Stomach (tissue), 9 donors: ENCODE results near the gene KCNQ1. TPM values are rescaled to one million over a fixed set of nuclear protein-coding genes. Genes with fewer than 3 reads are reported as not detected.

Experiments used
- DNase-seq, 2 donors: peaks; one replicate each; pipeline versions ENCODE4 v3.0.0 to v3.0.0-alpha.2; 2013 to 2019
- H3K27ac ChIP-seq, 5 donors: fragments of 200-600 bp in 4 of 5; sonication (generic) in 4 of 5; one replicate each; pipeline ENCODE4 v1.5.1; 2013 to 2019; ENCODE audit warnings: mild to moderate bottlenecking in 1 of 5, moderate library complexity in 1 of 5
- H3K27me3 ChIP-seq, 3 donors: fragments of 200-600 bp; sonication (generic); one replicate each; pipeline ENCODE4 v1.5.1; 2017 to 2019; ENCODE audit warnings: mixed run types in 1 of 3
- H3K36me3 ChIP-seq, 4 donors: fragments of 200-600 bp; sonication (generic); 1 replicate in 3 of 4; 2 replicates in 1 of 4; pipeline ENCODE4 v1.5.1; 2016 to 2019
- H3K4me1 ChIP-seq, 4 donors: fragments of 200-600 bp; sonication (generic); one replicate each; pipeline ENCODE4 v1.5.1; 2016 to 2019
- H3K4me3 ChIP-seq, 4 donors: fragments of 200-600 bp; sonication (generic) in 3 of 4; one replicate each; pipeline ENCODE4 v1.5.1; 2016 to 2019; ENCODE audit warnings: mild to moderate bottlenecking in 1 of 4
- H3K9me3 ChIP-seq, 4 donors: fragments of 200-600 bp; sonication (generic); one replicate each; pipeline ENCODE4 v1.5.1; 2016 to 2019
- CTCF ChIP-seq, 7 experiments: fragments of 450-650 bp in 4 of 7; fragments of 200-600 bp in 3 of 7; sonication (generic) in 3 of 7; IDR thresholded peaks; one replicate each; pipeline ENCODE4 v1.5.1; 2016 to 2019; ENCODE audit warnings: antibody characterized with exemption in 7 of 7, control low read depth in 2 of 7, mild to moderate bottlenecking in 1 of 7
- EP300 ChIP-seq: sonication (generic); formaldehyde crosslinking; IDR thresholded peaks from one replicate; pipeline ENCODE4 v1.6.1; 2017; ENCODE audit warnings: antibody characterized with exemption
- POLR2A ChIP-seq, 4 donors: fragments of 450-650 bp; IDR thresholded peaks; one replicate each; pipeline ENCODE4 v1.6.1; 2016; ENCODE audit warnings: antibody characterized with exemption in 4 of 4, control low read depth in 2 of 4, mild to moderate bottlenecking in 1 of 4, moderate library complexity in 1 of 4
- POLR2AphosphoS5 ChIP-seq, 3 donors: sonication (generic); formaldehyde crosslinking; IDR thresholded peaks; one replicate each; pipeline ENCODE4 v1.6.1; 2016; ENCODE audit warnings: antibody characterized with exemption in 3 of 3
- WGBS, 5 donors: extraction: QIAGEN DNeasy Blood & Tissue Kit in 3 of 5; methylation state at CpG; one replicate each; pipeline versions ENCODE4 v1.1.5 to v1.1.7; 2013 to 2018; 5-methylcytosine and 5-hydroxymethylcytosine counted together
- intact Hi-C: fragments of 100-400 bp; cut with DNase I; formaldehyde crosslinking; loops from one replicate; pipeline ENCODE4 v1.15.1; 2023; ENCODE audit warnings: low total_unique reads
- polyA plus RNA-seq, 3 donors: library from polyadenylated mRNA; stranded (reverse); fragments of 200-250 nt; gene quantifications; one replicate each; pipeline ENCODE4 v1.2.3, GENCODE V29; 2013
- total RNA-seq, 5 donors: library from RNA; depleted of rRNA; stranded (reverse); fragments of >200 nt; gene quantifications; one replicate each; pipeline versions ENCODE4 v1.1.0 to v1.2.3, GENCODE V29; 2014 to 2016
- donor health status: healthy with polysubstance abuse.
- donor health status: Bipolar disorder and iron deficiency.
- donor health status: healthy.

KCNQ1 gene
- total and polyA plus RNA-seq, 8 donors, result 12.1 to 155 (median 49.0) TPM

DNA sequence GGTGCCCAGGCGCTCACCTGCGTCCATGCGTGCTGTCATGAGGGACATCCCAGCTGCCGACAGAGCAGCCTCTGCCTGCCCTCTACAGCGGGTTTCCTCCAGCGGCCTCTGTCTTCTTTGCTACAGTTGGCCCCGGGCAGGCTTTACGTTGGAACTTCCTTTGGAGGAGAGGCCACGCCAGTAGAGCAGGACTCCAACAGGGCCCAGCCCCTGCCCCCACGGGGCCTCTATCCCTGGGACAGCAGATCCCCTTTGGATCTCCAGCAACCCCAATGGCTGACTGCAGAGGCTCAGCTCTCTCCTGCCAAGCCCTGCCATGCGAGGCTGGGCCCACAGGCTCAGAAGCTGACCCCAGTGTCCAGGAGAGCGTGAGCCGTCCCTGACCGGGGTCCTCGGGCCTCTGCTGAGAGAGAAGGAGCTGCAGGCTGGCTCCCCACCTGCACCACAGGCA lies 12.6 kb upstream of the KCNQ1 start:
- no peaks in the 10 kb centered on the region for H3K36me3 ChIP-seq
- TF ChIP-seq POLR2A (IDR thresholded peaks at IDR 0.05) (no peak), CTCF (IDR thresholded peaks at IDR 0.05) (no peak), POLR2AphosphoS5 (IDR thresholded peaks at IDR 0.05) (no peak), EP300 (no peak)
- intact Hi-C loops, result loop anchor here (5.0 kb wide), 1 partner anchor 95 kb away; no protein-coding TSS in a partner anchor
- no peak overlapping the region for H3K4me3 ChIP-seq
- no peak for DNase-seq
- peaks cover 0 to 10% (median 5%) of the 10 kb centered on the region in 4 donors for H3K4me1 ChIP-seq
- 73 to 82% (median 81%) methylated on average over 6 to 15 of the region's 15 CpGs for WGBS, 5 donors
- H3K9me3 ChIP-seq, result no peaks in the 10 kb centered on the region
- H3K27ac ChIP-seq, result no peak overlapping the region
- peaks cover 0 to 15% (median 0%) of the 10 kb centered on the region in 3 donors for H3K27me3 ChIP-seq

DNA sequence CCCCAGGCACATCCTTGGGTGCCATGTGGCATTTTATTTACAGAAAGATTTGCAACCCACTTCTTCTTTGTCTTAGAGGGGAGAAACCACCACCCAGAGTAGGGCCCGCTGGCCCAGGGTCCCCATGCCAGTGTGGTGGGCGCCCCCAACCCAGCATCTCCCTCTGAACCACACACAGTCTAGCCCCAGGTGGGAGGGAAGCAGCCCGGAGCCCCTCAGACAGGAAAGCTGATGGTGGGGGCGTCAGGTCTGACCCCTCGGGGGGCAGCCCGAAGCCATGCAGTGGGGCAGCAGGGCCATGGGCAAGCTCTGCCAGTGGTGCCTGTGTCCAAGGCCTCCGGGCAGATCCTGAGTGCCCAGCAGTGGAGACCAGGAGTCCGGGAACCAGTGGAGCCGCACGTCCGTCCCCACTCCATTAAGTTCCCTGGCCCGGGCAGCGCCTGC lies 12.2 kb upstream of the KCNQ1 start:
- 89 to 95% (median 93%) methylated on average over 7 to 13 of the region's 13 CpGs for WGBS, 5 donors
- Histone ChIP-seq H3K36me3 (no peaks in the 10 kb centered on the region), H3K27ac (no peak overlapping the region), H3K4me1 (peaks cover 0 to 5% (median 2%) of the 10 kb centered on the region in 4 donors), H3K9me3 (no peaks in the 10 kb centered on the region), H3K4me3 (no peak overlapping the region), H3K27me3 (peaks cover 0 to 17% (median 0%) of the 10 kb centered on the region in 3 donors)
- intact Hi-C loops, result loop anchor here (5.0 kb wide), 1 partner anchor 95 kb away; no protein-coding TSS in a partner anchor
- no peak for DNase-seq
- TF ChIP-seq EP300 (no peak), CTCF (IDR thresholded peaks at IDR 0.05) (no peak)

- TF ChIP-seq CTCF (IDR thresholded peaks at IDR 0.05), result no peak
- TF ChIP-seq EP300, result no peak
- TF ChIP-seq POLR2AphosphoS5 (IDR thresholded peaks at IDR 0.05), result no peak
- TF ChIP-seq POLR2A (IDR thresholded peaks at IDR 0.05), result no peak
- Histone ChIP-seq H3K4me1 (no peaks in the 10 kb centered on the region), H3K27me3 (peaks cover 0 to 17% (median 0%) of the 10 kb centered on the region in 3 donors), H3K9me3 (no peaks in the 10 kb centered on the region), H3K4me3 (no peak overlapping the region), H3K27ac (no peak overlapping the region), H3K36me3 (no peaks in the 10 kb centered on the region)
- WGBS, 5 donors, result 87 to 94% (median 90%) methylated on average over 22 of the region's 22 CpGs
- intact Hi-C loops, result loop anchor here (5.0 kb wide), 1 partner anchor 94 kb away; no protein-coding TSS in a partner anchor
- no peak for DNase-seq
Measured at GRCh38 chr11:2433106-2433925, 11.5 kb upstream of the KCNQ1 start.

DNA sequence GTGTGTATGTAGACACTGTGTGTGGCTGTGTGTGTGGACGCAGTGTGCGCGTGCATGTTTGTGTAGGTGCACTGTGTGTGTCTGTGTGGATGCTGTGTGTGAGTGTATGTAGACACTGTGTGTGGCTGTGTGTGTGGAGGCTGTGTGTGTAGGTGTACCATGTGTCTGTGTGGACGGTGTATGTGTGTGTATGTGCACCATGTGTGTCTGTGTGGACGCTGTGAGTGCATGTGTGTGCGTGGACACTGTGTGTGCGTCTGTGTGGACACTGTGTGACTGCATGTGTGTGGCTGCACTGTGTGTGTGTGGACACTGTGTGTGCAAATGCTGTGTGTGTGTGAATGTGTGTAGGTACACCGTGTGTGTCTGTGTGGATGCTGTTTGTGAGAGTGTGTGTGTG lies 10.8 kb upstream of the KCNQ1 start:
- 83 to 100% (median 95%) methylated on average over 8 of the region's 8 CpGs for WGBS, 5 donors
- no peak for DNase-seq
- Histone ChIP-seq H3K27me3 (peaks cover 0 to 17% (median 0%) of the 10 kb centered on the region in 3 donors), H3K36me3 (no peaks in the 10 kb centered on the region), H3K4me1 (no peaks in the 10 kb centered on the region), H3K4me3 (no peak overlapping the region), H3K9me3 (no peaks in the 10 kb centered on the region), H3K27ac (no peak overlapping the region)
- intact Hi-C loops, result loop anchor here (5.0 kb wide), 1 partner anchor 93 kb away; no protein-coding TSS in a partner anchor
- TF ChIP-seq EP300 (no peak), POLR2A (IDR thresholded peaks at IDR 0.05) (no peak), POLR2AphosphoS5 (IDR thresholded peaks at IDR 0.05) (no peak), CTCF (IDR thresholded peaks at IDR 0.05) (no peak)
